ENCODE measurements around the gene MEG3. TPM values are rescaled to one million over a fixed set of nuclear protein-coding genes. Genes with fewer than 3 reads are reported as not detected.
A peak's percentile ranks its signal among the peaks of the same experiment; 100 is the strongest.
"Not testable (repeated sequence)": the region's sequence is repeated elsewhere in the genome, so short reads cannot be mapped to it uniquely, and the experiment has no call there.

The MEG3 gene
- total and polyA plus RNA-seq, 9 of the 15 experiments (the other 6 are each of a cell fraction or from before 2014, with no cell fraction given), result 0.10 to 5.3 (median 1.0) TPM; not detected in 1

- Histone ChIP-seq H3K27ac (ENCODE audit: extremely low read depth, low read depth, low read length) (no peak overlapping the region), H3K4me3 (no peak overlapping the region), H4K20me1 (replicated peaks; ENCODE audit: control insufficient read depth, insufficient read depth, low read length) (no peaks in the 10 kb centered on the region), H3K9ac (ENCODE audit: insufficient read depth in 1 of 2, low read depth in 2 of 2, low read length in 2 of 2) (peak overlapping the region in 1 of 2 experiments; percentile 35; a peak in 1 of 4 replicates), H3K9me1 (ENCODE audit: control insufficient read depth, insufficient read depth, low read length) (no peaks in the 10 kb centered on the region), H3K4me2 (ENCODE audit: insufficient read depth, low read length) (no peak overlapping the region), H2AFZ (ENCODE audit: low read depth, low read length) (0 out of 2 replicates have a peak overlapping the region, but pooled peaks have one; percentile 24), H3K4me1 (replicated peaks in 1 of 2; ENCODE audit: control insufficient read depth in 2 of 2, insufficient read depth in 2 of 2, low read length in 2 of 2) (peaks cover 4 to 17% of the 10 kb centered on the region in 2 experiments; a peak in 3 of 5 replicates), H3K36me3 (ENCODE audit: control insufficient read depth, insufficient read depth, low read length) (no peaks in the 10 kb centered on the region), H3K79me2 (ENCODE audit: control insufficient read depth, insufficient read depth, low read length) (no peaks in the 10 kb centered on the region), H3K9me3 (replicated peaks; ENCODE audit: control insufficient read depth, insufficient read depth, low read depth, low read length) (no peaks in the 10 kb centered on the region), H3K27me3 (ENCODE audit: control insufficient read depth in 2 of 2, insufficient read depth in 2 of 2, low read length in 2 of 2) (no peaks in the 10 kb centered on the region)
- ATAC-seq, result no peak
- in situ Hi-C loops (cut with MboI) (no loop called here), intact Hi-C loops (cut with micrococcal nuclease) (no loop called here)
- no peak for DNase-seq (ENCODE audit: extremely low read depth in 1 of 4, low spot score in 3 of 4)
- BruUV-seq (replicated peaks), result no TSS peak
- ChIA-PET POLR2A (no interaction called here), CTCF (ENCODE audit: low intra/inter-chr PET ratio) (no interaction called here)
- TF ChIP-seq GATAD2A (IDR thresholded peaks at IDR 0.05) (no peak), SLC30A9 (CRISPR knock-in tag; IDR thresholded peaks at IDR 0.05) (no peak), ATF7 (IDR thresholded peaks at IDR 0.05) (no peak), HMG20A (CRISPR knock-in tag; conservative IDR thresholded peaks at IDR 0.05) (no peak), HBP1 (CRISPR knock-in tag; IDR thresholded peaks at IDR 0.05) (no peak), SREBF1 (IDR thresholded peaks at IDR 0.05; ENCODE audit: borderline replicate concordance, low read depth, low read length) (no peak)
- TF ChIP-seq, protein P1, sequence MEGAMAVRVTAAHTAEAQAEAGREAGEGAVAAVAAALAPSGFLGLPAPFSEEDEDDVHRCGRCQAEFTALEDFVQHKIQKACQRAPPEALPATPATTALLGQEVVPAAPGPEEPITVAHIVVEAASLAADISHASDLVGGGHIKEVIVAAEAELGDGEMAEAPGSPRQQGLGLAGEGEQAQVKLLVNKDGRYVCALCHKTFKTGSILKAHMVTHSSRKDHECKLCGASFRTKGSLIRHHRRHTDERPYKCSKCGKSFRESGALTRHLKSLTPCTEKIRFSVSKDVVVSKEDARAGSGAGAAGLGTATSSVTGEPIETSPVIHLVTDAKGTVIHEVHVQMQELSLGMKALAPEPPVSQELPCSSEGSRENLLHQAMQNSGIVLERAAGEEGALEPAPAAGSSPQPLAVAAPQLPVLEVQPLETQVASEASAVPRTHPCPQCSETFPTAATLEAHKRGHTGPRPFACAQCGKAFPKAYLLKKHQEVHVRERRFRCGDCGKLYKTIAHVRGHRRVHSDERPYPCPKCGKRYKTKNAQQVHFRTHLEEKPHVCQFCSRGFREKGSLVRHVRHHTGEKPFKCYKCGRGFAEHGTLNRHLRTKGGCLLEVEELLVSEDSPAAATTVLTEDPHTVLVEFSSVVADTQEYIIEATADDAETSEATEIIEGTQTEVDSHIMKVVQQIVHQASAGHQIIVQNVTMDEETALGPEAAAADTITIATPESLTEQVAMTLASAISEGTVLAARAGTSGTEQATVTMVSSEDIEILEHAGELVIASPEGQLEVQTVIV (CRISPR knock-in tag; IDR thresholded peaks at IDR 0.05; ENCODE audit: borderline replicate concordance), result no peak
- no peak for FAIRE-seq
- 53% methylated on average over 3 of the region's 3 CpGs for WGBS (ENCODE audit: insufficient coverage, low coverage, missing lambda C conversion rate)
Observed at GRCh38 chr14:100818221-100818699, 7.7 kb upstream of the MEG3 start.

GRCh38 chr14:100818923-100819322, 7.0 kb upstream of the MEG3 start:
- in situ Hi-C loops (cut with MboI); H3K27me3 ChIP-seq (ENCODE audit: control insufficient read depth in 2 of 2, insufficient read depth in 2 of 2, low read length in 2 of 2); intact Hi-C loops (cut with micrococcal nuclease); H3K79me2 ChIP-seq (ENCODE audit: control insufficient read depth, insufficient read depth, low read length); CTCF ChIA-PET (ENCODE audit: low intra/inter-chr PET ratio); FAIRE-seq; H3K9ac ChIP-seq (ENCODE audit: insufficient read depth in 1 of 2, low read depth in 2 of 2, low read length in 2 of 2); H3K9me1 ChIP-seq (ENCODE audit: control insufficient read depth, insufficient read depth, low read length); H3K4me3 ChIP-seq; H2AFZ ChIP-seq (ENCODE audit: low read depth, low read length); H3K36me3 ChIP-seq (ENCODE audit: control insufficient read depth, insufficient read depth, low read length); DNase-seq (ENCODE audit: extremely low read depth in 1 of 4, low spot score in 3 of 4); ATAC-seq; BruUV-seq (replicated peaks); H4K20me1 ChIP-seq (replicated peaks; ENCODE audit: control insufficient read depth, insufficient read depth, low read length); H3K4me2 ChIP-seq (ENCODE audit: insufficient read depth, low read length); H3K9me3 ChIP-seq (replicated peaks; ENCODE audit: control insufficient read depth, insufficient read depth, low read depth, low read length); H3K27ac ChIP-seq (ENCODE audit: extremely low read depth, low read depth, low read length): not testable (repeated sequence)
- H3K4me1 ChIP-seq (replicated peaks in 1 of 2; ENCODE audit: control insufficient read depth in 2 of 2, insufficient read depth in 2 of 2, low read length in 2 of 2), result peaks cover 4 to 17% of the 10 kb centered on the region in 2 experiments; a peak in 3 of 5 replicates
- WGBS (ENCODE audit: insufficient coverage, low coverage, missing lambda C conversion rate), result 81% methylated on average over 10 of the region's 10 CpGs
- POLR2A ChIA-PET, result interaction anchor here (0.6 kb wide), 1 partner anchor 436 kb away, joined by 3 read pairs; no protein-coding TSS in a partner anchor

Data from K562 (cell line).